Tibial artery (tissue), 4 donors: ENCODE data around the gene NDUFS7.

ENCODE experiments used
- DNase-seq, 2 donors: peaks; one replicate each; pipeline ENCODE4 v3.0.0-alpha.2; 2019
- H3K27ac ChIP-seq, 2 donors: fragments of 200-600 bp; sonication (generic) in 1 of 2; 1 replicate in 1 of 2; 2 replicates in 1 of 2; pipeline ENCODE4 v1.5.1; 2018 to 2019; ENCODE audit warnings: mild to moderate bottlenecking in 1 of 2
- H3K27me3 ChIP-seq, 2 donors: fragments of 200-600 bp; sonication (generic) in 1 of 2; one replicate each; pipeline versions ENCODE4 v1.5.1 to v1.6.0; 2016 to 2019
- H3K36me3 ChIP-seq, 3 donors: fragments of 200-600 bp; sonication (generic) in 2 of 3; one replicate each; pipeline ENCODE4 v1.5.1; 2016 to 2019; ENCODE audit warnings: mild to moderate bottlenecking in 2 of 3
- H3K4me1 ChIP-seq, 4 donors: fragments of 200-600 bp; sonication (generic) in 2 of 4; 1 replicate in 3 of 4; 2 replicates in 1 of 4; pipeline ENCODE4 v1.5.1; 2016 to 2019
- H3K4me3 ChIP-seq, 2 donors: fragments of 200-600 bp; sonication (generic) in 1 of 2; 1 replicate in 1 of 2; 2 replicates in 1 of 2; pipeline ENCODE4 v1.5.1; 2018 to 2019; ENCODE audit warnings: mild to moderate bottlenecking in 2 of 2
- H3K9me3 ChIP-seq, 3 donors: fragments of 200-600 bp; sonication (generic) in 1 of 3; one replicate each; pipeline ENCODE4 v1.5.1; 2016 to 2019
- CTCF ChIP-seq, 2 experiments: fragments of 200-600 bp in 1 of 2; fragments of 450-650 bp in 1 of 2; IDR thresholded peaks; one replicate each; pipeline ENCODE4 v1.5.1; 2017 to 2019; ENCODE audit warnings: antibody characterized with exemption in 2 of 2, mild to moderate bottlenecking in 1 of 2, moderate library complexity in 1 of 2
- intact Hi-C: fragments of 100-400 bp; cut with DNase I; formaldehyde crosslinking; loops from one replicate; pipeline ENCODE4 v1.15.0; 2023; ENCODE audit warnings: low total_unique reads

NDUFS7 gene

GRCh38 chr19:1379126-1379905 is 4.4 kb upstream of the NDUFS7 start:
- Histone ChIP-seq H3K4me1 (peaks cover 0 to 10% (median 3%) of the 10 kb centered on the region in 4 donors), H3K27me3 (no peaks in the 10 kb centered on the region), H3K4me3 (no peak overlapping the region), H3K27ac (no peak overlapping the region), H3K36me3 (peaks cover 9 to 36% (median 17%) of the 10 kb centered on the region in 3 donors), H3K9me3 (no peaks in the 10 kb centered on the region)
- TF ChIP-seq CTCF (IDR thresholded peaks at IDR 0.05), result no peak
- intact Hi-C loops, result no loop called here
- DNase-seq, result no peak

GRCh38 chr19:1379961-1380489 is 3.7 kb upstream of the NDUFS7 start:
- TF ChIP-seq CTCF (IDR thresholded peaks at IDR 0.05), result no peak
- H3K9me3 ChIP-seq, result no peaks in the 10 kb centered on the region
- DNase-seq, result no peak
- H3K27ac ChIP-seq, result no peak overlapping the region
- no peak overlapping the region for H3K4me3 ChIP-seq
- peaks cover 9 to 29% (median 15%) of the 10 kb centered on the region in 3 donors for H3K36me3 ChIP-seq
- intact Hi-C loops, result no loop called here
- H3K4me1 ChIP-seq, result peaks cover 0 to 17% (median 10%) of the 10 kb centered on the region in 4 donors
- H3K27me3 ChIP-seq, result no peaks in the 10 kb centered on the region

DNA sequence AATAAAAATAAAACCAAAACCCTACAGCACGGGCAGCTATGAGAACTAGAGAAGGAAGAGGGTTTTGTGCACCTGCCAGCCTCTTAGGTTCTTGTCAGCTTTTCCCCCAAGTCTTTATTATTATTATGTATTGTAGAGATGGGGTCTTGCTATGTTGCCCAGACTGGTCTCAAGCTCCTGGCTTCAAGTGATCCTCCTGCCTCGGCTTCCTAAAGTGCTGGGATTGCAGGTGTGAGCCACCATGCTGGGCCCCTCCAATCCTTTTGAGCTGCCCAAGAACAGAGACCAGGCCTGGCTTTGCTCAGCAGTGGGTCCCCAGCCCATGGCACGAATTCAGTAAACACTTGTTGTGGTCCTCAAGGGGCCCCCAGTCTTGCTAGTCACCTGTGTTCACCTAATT is 1.5 kb upstream of the NDUFS7 start:
- Histone ChIP-seq H3K27ac (no peak overlapping the region), H3K4me1 (peaks cover 0 to 28% (median 21%) of the 10 kb centered on the region in 4 donors), H3K9me3 (no peaks in the 10 kb centered on the region), H3K36me3 (peaks cover 3 to 26% (median 14%) of the 10 kb centered on the region in 3 donors), H3K27me3 (no peaks in the 10 kb centered on the region), H3K4me3 (no peak overlapping the region)
- DNase-seq, result no peak
- intact Hi-C loops, result no loop called here
- no peak for TF ChIP-seq CTCF (IDR thresholded peaks at IDR 0.05)

DNA sequence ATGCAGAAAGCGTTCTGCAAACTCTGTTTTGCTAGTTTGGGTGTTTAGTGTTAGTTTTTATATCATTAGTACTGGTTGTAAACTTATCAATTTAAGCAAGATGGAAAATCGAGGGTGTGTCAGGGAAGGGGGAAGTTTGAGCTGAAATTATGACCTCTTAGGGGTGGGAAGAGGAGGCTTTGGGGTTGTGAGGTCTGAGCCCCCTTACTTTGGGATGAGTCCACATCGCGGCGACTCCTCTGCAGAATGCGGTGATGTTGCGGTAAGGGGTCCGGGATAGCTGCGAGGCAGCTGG is 743 bp upstream of the NDUFS7 start:
- TF ChIP-seq CTCF (IDR thresholded peaks at IDR 0.05), result no peak
- no peak for DNase-seq
- Histone ChIP-seq H3K4me1 (peaks cover 0 to 28% (median 21%) of the 10 kb centered on the region in 4 donors), H3K27ac (no peak overlapping the region), H3K9me3 (no peaks in the 10 kb centered on the region), H3K27me3 (no peaks in the 10 kb centered on the region), H3K4me3 (peak overlapping the region in 1 of 2 donors; percentile 92), H3K36me3 (peaks cover 0 to 26% (median 6%) of the 10 kb centered on the region in 3 donors)
- intact Hi-C loops, result no loop called here

- Histone ChIP-seq H3K27ac (peak overlapping the region; percentile 84 to 90), H3K4me1 (peaks cover 0 to 31% (median 21%) of the 10 kb centered on the region in 4 donors), H3K36me3 (peaks cover 10 to 27% (median 13%) of the 10 kb centered on the region in 3 donors), H3K27me3 (no peaks in the 10 kb centered on the region), H3K9me3 (no peaks in the 10 kb centered on the region), H3K4me3 (peak overlapping the region; percentile 89 to 92)
- TF ChIP-seq CTCF (IDR thresholded peaks at IDR 0.05), result no peak
- DNase-seq, result no peak
- intact Hi-C loops, result no loop called here
Observed at GRCh38 chr19:1384085-1384462, 367 bp downstream of the NDUFS7 start.
